HT-29 (cell line): ENCODE results near the gene TRMT61A. TPM values are rescaled to one million over a fixed set of nuclear protein-coding genes. Genes with fewer than 3 reads are reported as not detected.
"Not testable (repeated sequence)": the region's sequence is repeated elsewhere in the genome, so short reads cannot be mapped to it uniquely, and the experiment has no call there.

Experiments used
- DNase-seq: peaks from one replicate; pipeline ENCODE4 v3.0.0-alpha.2; 2015; ENCODE audit warnings: low spot score
- total RNA-seq: library from RNA; depleted of rRNA; stranded (reverse); fragments of >200 nt; shearing (Covaris generic); gene quantifications from 2 replicates; pipeline ENCODE4 v1.2.3, GENCODE V29; 2014

TRMT61A gene
- total RNA-seq, 1 experiment from 2014 or later = 49.8 TPM

DNA sequence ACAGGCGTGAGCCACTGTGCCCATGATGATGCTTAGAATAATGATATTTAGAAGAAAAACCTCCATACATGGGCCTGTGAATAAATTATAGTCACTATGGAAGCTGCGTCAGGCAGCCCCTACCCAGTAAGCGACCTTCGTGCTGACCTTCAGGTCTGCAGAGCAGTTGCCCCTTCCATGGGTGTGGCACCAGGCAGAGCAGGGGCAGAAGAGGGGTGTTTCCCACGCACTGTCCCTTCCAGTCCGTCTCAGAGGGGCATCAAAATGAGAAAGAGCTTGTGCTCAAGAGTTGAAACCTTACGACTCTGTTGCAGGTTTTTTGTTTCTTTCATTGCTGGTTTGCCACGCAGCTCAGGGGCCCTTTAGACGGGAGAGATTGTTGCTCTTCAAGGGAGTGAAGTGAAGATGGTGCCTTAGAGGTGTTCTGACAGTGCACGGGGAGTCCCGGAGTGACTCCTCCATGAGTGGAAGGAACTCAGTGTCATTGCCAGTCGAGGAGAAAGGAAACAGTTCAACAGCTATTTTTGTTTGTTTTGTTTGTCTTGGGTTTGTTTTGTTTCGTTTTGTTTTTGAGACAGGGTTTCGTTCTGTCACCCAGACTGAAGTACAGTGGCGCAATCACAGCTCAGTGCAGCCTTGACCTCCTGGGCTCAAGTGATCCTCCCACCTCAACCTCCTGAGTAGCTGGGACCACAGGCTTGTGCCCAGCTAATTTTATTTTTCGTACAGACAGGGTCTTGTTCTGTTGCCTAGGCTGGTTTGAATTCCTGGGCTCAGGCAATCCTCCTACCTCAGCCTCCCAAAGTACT, 20.3 kb upstream of the TRMT61A start:
- no peak for DNase-seq

- no peak for DNase-seq
Observed at GRCh38 chr14:103509864-103510723, 18.9 kb upstream of the TRMT61A start.

- no peak for DNase-seq
Observed at GRCh38 chr14:103510724-103511693, 18.0 kb upstream of the TRMT61A start.

DNA sequence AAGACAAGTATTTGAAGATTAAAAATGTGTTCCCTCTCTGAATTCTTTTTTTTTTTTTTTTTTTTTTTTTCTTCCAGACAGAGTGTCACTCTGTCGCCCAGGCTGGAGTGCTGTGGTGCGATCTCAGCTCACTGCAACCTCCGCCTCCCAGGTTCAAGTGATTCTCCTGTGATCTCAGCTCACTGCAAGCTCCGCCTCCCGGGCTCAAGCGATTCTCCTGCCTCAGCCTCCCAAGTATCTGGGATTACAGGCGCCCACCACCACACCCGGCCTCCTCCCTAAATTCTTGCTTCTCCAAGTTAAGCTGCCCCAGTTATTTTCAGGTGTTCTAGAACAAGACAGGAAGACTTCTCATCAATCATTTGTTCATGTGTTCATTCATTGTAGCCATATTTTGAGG, 16.8 kb upstream of the TRMT61A start:
- not testable (repeated sequence) for DNase-seq

GRCh38 chr14:103512701-103513611, 16.0 kb upstream of the TRMT61A start:
- no peak for DNase-seq

DNA sequence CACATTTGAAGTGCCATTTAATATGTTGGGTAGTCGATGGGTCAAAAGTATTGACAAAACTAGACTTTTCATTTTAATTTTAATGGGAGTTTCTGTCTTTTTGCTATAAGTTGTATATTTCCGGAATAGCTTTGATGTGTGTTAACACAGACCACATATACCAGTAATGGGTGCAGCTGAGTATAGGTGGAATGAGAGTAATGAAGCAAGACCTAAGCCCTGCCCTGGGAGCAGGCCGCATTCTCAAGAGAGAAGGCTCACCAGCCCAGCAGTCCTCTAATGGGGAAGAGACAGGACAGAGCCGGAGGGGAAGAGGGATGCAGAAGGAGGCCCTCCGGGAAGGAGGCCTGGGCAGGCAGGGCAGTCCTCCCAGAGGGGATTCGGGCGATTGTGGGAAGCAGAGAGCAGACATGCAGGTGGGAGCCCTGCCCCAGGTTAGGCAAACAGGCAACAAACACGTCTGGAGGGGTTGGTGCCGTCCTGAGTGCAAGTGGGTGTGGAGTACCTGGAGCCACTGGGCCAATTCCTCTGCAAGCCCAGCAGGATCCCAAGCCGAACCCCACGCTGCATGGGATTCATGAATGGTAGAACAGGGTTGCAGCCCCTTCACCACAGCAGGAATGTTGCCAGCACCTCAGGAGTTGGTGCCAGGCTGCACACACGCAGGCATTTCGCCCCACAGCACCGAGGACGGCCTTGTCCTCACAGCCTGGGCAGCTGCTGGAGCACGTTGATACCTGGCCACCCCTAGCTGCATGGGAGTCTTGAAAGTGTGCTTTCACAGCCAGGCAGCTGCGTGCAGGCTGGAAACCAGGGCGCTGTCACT, 14.2 kb upstream of the TRMT61A start:
- no peak for DNase-seq

GRCh38 chr14:103516426-103517173, 12.4 kb upstream of the TRMT61A start:
- no peak for DNase-seq

GRCh38 chr14:103517174-103517566, 11.8 kb upstream of the TRMT61A start:
- no peak for DNase-seq

- DNase-seq = no peak
Observed at GRCh38 chr14:103517721-103518421, 11.1 kb upstream of the TRMT61A start.

DNA sequence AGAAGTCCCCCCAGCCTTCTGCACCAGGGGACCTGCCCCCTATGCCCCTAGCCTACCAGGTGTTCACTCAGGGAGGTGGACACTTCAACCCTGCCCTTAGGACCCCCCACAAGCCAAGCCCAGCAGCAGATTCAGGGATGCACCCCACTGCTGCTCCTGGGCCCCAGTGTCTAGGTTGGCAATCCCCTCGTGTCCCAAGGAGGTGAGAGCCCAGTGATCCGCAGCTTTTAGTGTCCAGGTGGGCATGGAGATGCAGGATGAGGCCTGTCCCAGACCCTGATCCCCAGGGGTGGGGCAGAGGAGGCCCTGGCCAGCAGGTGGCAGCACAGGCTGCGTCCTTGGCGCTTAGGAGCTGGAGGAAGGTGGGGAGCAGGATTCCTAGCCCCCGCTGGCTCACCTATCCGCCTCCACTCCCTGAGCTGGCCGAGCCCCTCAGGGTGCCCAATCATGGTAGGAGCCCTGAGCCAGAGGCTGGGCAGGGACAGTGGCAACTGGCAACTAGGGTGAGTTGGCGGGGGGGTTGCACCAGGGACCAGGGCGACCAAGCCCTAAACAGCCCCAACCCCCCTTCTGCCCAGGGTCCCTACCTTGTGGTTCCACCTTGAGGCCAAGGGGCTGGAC, 10.5 kb upstream of the TRMT61A start:
- peak; percentile 59 for DNase-seq

DNA sequence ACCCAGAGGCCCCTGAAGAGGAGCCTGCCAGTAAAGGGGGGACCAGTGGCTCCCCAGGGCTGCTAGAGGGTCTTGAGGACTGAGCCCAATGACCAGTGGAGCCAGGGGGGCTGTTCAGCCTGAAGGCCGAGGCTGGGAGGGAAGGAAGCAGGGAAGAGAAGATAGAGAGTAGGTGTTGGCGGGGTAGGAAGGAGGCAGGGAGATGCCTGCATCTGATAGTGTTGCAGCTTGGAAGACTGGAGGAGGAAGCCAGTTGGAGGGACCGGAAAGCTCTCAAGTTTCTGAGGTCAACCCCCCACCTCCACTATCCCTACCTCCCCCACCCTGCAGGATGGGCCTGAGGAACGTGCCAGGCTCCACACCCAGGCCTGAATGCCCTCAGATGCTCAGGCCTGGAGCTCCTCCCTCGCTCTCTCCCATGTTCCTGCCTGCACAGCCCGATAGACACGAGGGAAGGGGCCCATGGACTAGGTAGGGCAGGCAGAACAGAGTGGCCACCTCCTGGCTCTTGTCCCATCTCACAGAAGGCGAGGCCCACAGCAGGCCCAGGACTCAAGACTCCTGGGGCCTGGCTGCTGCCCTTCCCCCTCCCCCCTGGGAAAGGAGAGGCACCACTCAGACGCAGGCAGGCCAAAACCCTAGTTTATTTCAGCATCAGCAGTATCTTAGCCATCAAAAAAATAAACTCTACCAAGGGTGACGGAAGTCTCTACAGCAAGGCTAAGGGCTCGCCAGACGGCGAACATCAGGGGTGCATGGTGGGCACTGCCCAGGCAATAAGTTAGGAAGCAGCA, 9.8 kb upstream of the TRMT61A start:
- no peak for DNase-seq

DNA sequence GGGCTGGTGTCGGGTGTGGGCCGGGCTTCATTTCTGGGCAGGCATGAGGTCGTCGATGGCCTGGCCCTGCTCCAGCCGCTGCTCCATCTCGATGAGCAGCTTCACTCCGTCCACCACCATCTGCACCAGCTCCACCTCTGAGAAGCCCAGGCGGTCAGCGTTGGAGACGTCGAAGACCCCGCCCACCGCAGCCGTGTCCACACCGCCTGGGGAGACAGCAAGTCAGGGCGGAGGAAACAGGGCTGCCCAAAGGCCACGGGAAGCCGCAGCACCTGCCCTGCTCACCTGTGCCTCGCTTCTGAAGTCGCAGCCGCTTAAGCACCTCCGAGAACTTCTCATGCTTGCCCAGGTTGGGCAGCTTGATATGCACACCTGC, 9.2 kb upstream of the TRMT61A start:
- DNase-seq = no peak

DNA sequence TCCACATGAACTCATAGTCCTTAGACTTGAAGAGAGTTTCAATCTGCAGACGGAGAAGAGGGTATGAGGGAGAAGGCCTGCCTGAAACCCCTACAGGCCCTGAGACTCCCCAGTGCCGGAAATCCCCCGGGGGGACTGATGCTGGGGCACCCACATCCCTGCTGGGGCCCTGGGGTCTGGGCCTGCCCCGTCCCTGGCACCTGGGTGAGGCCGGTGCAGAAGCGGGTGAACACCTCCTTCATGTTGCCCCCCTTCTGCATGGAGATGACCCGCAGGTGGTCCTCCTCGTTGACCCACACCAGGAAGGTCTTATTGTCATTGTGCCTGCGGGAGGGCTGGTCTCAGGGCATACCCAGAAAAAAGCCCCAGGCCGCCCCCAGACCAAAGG, 8.7 kb upstream of the TRMT61A start:
- no peak for DNase-seq

DNA sequence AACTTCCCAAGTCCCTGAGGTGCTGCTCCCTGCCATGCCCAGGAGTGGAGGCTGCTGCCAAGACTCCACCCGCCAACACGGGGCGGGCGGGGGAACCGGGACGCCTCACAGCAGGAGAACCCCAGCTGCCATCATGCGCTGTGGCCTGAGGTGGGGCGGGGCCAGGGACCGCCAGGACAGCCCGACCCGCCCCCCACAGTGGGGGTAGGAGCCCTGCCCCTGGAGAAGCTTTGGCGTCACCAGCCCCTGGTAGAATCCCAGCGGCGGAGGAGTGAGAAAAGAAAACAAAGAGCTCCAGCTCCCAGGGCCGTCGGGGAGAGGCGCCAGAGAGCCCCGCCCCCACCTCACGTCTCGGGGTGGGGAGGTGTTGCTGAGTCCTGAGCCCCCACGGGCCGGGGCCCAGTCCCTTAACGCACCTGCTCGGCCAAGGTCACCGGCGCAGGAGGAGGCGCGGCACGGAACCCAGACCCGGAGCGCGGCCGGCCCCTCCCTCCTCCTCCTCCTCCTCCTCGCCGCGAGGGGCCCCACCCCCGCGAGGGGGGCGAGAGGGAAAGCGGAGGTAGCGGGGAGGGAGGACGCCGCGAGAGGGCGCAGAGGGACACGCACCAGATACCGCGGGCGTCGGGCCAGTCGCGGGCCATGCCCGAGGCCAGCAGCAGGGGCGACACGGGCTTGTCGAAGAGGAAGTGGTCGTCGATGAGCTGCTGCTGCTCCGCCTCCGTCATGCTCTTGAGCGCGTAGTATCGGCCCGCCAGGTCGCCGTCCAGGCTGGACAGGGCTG, 8.1 kb upstream of the TRMT61A start:
- DNase-seq = peak; percentile 60

DNA sequence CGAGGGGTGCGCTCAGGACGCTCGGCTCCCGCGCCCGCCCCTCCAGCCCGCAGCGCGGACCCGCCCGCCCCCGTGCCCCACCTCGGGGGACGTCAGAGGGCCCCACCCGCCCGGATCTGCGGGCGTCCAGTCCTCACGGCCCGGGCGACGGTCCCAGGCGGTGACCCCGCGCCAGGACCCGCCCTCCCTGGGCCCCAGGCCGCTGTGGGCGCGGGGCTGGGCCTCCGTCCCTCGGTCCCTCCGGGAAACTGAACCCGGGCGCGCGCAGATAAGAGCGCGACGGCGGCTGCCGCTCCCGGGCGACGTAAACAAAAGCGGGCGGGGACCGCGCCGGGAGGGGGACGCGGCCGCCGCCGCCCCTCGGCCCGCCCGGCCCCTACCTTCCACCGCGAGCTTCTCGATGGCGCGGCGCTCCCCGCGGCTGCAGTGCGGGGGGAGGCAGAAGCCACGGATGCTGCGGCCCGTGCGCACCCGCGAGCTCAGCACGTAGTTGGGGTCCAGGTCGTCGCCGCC, 7.5 kb upstream of the TRMT61A start:
- no peak for DNase-seq
